Inflammatory macrophage treated with lipopolysaccharide for 1 hour (primary cell): Measurements from ENCODE around the gene RPUSD1.
"Not testable (repeated sequence)": the region's sequence is repeated elsewhere in the genome, so short reads cannot be mapped to it uniquely, and the experiment has no call there.

ENCODE experiments used
- DNase-seq, 2 donors: peaks; one replicate each; pipeline ENCODE4 v3.0.0-alpha.2; 2020 to 2022

The RPUSD1 gene, protein sequence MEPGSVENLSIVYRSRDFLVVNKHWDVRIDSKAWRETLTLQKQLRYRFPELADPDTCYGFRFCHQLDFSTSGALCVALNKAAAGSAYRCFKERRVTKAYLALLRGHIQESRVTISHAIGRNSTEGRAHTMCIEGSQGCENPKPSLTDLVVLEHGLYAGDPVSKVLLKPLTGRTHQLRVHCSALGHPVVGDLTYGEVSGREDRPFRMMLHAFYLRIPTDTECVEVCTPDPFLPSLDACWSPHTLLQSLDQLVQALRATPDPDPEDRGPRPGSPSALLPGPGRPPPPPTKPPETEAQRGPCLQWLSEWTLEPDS

DNA sequence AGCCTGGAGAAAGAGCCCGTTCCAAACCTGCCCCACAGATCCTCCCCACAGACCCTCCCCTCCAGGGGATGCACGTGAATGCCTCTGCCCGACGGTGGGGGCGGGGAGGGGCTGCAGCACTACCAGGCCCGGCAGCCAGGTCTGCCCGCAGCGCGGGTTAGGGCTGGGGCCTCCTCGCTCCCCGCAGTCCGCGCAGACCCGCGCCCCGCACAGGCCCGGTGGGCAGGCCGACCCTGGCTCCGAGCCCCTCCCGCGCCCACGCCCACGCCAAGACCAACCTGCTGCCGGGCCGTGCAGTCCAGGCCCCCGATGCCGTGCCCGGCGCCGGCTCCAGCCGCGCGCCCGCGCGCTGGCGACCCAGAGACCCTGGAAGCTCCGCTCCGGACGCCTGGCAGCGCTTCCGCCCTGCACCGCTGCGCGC is at the start of gene RPUSD1:
Gene RPUSD1 (minus strand): TSS at position 404 of the 421 bp plus-strand sequence. CDS start 644 bp downstream, outside the sequence.
- DNase-seq, result no peak

DNA sequence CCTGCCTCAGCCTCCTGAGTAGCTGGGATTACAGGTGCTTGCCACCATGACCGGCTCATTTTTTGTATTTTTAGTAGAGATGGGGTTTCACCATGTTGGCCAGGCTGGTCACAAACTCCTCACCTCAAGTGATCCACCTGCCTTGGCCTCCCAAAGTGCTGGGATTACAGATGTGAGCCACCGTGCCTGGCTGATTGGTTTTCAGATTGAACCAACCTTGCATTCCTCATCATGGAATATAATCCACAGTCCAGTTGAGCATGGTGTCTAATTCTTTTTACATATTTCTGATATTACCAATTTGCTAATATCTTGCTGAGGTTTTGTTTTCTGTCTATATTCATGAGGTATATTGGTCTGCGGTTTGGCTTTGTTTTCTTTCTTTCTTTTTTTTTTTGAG is 48.6 kb upstream of the RPUSD1 start:
- DNase-seq, result not testable (repeated sequence)

- DNase-seq, result no peak
Observed at GRCh38 chr16:836221-836620, 48.0 kb upstream of the RPUSD1 start.

DNA sequence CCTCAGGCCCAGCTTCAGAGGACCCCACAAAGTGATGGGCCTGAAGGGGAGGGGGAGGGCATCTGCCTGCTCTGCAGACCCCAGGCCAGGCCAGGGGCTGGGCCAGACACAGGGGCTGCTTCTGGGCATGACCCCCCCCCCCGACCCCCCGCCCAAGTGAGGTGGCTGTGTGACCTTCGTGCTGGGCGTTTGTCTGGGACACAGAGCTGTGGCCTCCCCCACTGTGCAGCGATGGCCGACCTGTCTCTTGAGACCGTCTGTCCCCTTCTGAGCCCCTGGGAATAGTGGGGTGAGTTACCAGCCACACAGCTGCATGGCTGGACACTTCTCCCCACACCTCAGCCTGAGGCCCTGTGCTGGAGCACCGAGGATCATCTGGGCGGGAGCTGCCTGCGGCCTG is 47.2 kb upstream of the RPUSD1 start:
- DNase-seq, result no peak

- no peak for DNase-seq
Observed at GRCh38 chr16:833411-833810, 45.2 kb upstream of the RPUSD1 start.

DNA sequence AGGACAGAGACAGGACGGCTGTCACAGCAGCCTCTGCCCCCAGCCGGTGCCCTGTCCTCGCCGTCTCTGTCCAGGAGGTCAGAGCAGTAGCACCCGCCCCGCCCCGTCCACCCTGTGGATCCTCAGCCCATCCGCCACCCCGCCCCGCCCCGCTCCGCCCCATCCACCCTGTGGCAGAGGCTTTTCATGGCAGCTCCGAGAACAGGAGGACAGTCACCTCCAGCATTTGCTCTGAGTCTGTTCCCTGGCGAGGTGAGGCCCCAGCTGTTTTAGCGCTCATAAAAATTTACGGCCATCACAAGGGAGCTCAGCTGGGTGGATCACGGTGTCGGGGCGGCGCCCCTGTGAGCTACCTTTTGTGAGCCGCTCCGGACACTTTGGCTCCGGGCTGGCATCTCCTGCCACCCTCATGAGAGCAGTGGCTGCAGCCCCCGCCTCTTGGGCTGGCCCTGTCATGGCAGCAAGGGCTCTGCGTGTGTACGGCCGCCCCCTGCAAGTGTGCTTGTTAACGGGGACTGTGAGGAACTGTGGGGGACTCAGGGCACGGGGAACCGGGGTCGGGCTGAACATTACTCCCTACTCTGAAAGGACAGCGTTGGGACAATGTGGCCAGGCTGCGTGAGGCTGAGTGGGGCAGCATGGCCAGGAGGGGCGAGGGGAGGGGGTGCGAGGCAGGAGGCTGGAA is 44.6 kb upstream of the RPUSD1 start:
- DNase-seq, result no peak

DNA sequence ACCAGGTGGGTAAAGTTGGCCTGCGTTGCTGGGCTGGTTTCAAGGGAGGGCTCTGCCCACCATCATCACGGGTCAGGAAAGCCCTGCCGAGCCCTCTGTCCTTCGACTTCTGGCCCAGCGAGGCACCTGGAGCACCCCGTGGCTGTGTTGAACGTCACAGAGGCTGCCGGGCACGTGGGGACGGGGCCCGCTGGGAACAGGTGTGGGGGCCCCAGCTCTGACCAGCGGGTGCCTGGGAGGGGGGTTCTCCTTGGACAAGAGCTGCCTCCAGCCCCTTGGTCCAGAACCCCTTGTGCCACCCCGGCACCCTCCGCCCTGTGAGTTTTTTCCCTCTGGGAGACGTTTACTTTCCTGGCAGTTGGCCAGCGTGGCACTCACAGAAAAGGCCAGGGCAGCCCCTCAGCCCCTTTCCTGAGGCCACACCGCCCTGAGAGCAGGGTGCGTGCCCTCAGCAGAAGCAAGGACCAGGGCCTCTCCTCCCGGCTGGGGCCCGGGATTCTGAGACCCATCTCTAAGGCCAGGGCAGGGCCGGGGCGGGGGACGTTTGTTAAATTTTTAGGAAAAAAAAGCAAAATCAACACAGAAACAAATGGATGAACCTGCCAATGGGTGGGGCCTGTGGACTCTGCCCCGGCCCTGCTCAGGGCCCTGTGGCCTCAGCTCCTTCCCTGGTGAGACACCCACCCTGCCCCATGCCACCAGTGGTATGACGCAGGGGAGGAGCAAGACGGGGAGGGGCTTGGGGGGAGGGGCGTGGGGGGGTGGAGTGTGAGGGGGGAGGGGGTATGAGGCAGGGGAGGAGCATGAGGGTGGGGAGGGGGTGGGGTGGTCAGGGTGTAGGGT is 43.6 kb upstream of the RPUSD1 start:
- no peak for DNase-seq

- no peak for DNase-seq
Observed at GRCh38 chr16:830871-831570, 42.8 kb upstream of the RPUSD1 start.

- no peak for DNase-seq
Observed at GRCh38 chr16:830107-830870, 42.1 kb upstream of the RPUSD1 start.

- DNase-seq, result no peak
Observed at GRCh38 chr16:828891-829290, 40.7 kb upstream of the RPUSD1 start.

DNA sequence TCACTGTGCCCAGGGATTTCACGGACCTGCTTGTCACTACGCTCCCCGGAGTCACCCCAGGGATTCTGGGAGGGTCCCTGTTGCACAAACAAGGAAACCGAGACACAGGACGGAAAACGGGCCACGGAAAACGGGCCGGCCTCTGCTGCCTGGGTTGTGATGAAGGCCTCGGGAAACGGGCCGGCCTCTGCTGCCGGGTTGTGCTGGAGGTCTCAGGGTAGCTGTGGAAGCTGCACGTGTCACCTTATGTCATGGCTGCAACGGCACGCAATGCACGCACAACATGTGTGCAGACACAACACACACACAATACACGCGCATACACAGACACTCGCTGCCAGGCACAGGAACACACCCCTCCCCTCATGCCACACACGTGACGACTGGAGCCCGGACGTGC is 39.3 kb upstream of the RPUSD1 start:
- DNase-seq, result no peak

DNA sequence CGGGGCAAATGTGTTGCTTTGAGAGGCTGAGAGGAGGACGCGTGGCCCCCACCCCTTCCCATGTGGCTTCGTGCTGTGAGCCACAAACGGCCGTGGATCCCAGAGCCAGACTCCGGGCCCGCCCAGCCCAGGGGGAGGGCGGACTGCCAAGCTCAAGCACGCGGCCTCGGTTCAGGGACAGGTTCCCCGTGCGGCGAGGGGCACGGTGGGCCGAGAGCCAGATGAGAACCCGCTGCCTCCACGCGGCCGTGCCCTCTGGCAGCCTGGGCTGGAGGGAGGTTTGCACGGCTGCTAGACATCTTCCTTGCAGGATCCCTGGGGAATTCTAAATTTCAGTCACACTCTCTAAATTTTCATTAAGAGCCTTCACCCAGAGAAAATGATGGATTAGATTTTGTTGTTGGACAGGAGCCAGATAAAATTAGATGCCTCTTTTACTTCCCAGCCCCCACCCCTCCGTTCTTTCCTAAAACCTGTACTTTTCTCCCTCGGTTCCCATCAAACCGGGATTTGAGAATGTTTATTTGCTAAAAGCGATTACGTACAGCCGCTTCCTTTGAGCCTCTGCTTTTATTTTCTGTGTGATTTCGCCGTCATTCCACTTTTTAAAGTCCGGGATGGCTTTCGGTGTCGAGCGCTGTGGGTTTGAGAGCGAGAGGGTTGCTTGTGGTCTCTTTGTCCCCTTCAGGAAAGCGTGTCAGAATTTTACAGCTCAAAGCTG is 37.3 kb upstream of the RPUSD1 start:
- DNase-seq, result no peak

GRCh38 chr16:824601-825000 is 36.4 kb upstream of the RPUSD1 start:
- no peak for DNase-seq

DNA sequence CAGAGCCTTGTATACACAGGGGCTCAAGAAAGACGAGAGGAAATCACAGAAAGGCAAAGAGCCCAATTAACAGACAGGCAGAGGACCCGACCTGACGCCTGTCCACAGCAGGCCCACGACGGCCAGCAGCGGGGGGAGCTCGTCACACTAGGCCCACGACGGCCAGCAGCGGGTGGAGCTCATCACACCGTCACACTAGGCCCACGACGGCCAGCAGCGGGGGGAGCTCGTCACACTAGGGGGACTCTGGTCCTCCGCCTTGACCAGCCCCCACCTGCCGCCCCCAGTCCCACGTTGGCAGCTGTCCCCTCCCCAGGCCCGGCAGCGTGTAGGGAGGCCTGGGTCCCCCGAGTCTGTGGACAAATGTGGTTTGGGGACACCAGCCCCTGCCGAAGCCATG is 36.0 kb upstream of the RPUSD1 start:
- DNase-seq, result no peak

DNA sequence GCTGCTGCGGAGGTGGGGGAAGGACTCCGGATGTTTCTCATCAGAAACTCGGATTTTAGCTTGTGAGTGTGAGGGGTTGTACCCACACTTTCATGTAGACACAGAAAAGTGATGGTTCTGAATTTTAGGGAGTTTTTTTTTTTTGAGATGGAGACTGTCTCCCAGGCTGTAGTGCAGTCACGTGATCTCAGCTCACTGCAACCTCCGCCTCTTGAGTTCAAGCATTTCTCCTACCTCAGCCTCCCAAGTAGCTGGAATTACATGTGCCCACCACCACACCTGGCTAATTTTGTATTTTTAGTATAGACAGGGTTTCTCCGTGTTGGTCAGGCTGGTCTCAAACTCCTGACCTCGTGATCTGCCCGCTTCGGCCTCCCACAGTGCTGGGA is 34.7 kb upstream of the RPUSD1 start:
- DNase-seq, result no peak

DNA sequence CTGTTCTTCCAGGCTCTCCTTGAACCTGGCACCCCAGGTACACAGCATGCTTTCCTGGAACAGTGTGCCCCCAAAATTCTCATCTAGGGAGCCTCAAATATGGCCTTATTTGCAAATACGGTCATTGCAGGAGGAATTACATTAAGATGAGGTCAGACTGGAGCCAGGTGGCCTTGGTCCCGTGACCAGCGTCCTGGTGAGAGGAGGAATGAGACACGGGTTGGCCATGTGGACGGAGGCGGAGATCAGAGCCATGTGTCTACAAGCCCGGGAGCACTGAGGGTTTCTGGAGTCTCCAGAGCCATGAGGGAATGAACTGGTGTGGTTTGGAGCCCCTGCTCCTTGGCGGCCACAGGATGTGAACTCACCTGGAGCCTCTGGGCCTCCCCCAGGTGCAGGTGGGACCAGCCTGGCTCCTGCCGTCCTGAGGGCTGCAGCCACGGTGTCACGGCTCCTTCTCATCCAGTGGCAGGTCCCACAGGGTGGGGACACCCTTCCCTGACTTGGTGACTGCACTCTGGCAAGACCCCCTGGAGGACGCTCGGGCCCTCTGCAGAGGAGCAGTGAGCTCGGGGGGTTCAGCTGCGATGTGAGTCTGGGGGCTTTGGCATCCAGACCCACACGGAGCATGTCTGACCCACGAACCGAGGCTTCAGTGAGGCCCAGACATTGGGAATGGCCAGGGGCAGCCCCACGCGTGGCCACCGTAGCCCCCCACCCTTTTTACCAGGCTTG is 34.2 kb upstream of the RPUSD1 start:
- DNase-seq, result no peak

DNA sequence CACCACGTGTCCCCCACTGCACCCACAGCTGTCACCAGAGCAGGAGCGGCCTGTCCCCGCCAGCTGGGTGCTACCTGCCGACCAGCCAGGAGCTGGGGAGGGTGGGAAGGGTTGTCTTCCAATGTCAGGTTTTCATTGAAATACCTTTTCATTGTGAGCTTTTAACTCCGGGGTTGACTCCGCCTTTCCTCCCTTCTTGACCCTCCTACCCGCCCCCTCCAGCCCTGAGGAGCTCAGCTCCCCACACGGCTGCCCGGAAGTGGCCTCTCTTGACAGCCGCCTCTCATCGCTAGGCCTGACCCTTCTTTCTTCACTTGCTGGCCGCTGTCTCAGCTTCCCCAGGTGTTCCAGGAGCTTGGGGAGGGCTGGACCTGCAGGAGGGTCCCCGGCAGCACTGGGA is 33.6 kb upstream of the RPUSD1 start:
- DNase-seq, result no peak

DNA sequence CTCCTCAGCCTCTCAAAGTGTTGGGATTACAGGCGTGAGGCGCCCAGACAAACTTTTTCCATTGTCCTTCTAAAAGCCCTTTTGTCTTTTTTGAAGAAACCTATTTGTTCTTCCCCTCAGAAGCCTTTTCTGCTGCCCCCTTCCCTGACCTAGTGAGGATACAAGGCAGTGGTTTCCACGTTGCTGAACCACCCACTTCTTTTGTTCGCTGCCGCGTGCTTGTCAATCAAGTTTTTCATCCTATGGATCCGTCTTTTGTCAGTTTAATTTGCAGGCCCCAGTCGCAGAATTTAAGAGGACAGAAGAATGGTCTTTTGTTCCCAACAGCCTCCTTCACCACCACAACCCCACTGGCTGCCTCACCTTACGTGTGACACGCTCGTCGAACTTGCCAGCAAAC is 32.6 kb upstream of the RPUSD1 start:
- DNase-seq, result no peak

DNA sequence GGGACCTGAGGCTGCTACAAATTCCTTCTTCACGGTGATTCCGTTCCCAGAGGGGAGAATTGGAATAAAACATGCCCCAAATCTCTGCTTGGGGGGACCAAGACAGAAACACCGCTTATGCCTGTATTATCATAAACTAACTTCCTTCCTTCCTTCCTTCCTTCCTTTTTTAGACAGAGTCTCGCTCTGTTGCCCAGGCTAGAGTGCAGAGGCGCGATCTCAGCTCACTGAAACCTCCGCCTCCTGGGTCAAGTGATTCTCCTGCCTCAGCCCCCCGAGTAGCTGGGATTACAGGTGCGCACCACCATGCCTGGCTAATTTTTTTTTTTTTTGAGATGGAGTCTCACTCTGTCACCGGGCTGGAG is 31.8 kb upstream of the RPUSD1 start:
- not testable (repeated sequence) for DNase-seq

DNA sequence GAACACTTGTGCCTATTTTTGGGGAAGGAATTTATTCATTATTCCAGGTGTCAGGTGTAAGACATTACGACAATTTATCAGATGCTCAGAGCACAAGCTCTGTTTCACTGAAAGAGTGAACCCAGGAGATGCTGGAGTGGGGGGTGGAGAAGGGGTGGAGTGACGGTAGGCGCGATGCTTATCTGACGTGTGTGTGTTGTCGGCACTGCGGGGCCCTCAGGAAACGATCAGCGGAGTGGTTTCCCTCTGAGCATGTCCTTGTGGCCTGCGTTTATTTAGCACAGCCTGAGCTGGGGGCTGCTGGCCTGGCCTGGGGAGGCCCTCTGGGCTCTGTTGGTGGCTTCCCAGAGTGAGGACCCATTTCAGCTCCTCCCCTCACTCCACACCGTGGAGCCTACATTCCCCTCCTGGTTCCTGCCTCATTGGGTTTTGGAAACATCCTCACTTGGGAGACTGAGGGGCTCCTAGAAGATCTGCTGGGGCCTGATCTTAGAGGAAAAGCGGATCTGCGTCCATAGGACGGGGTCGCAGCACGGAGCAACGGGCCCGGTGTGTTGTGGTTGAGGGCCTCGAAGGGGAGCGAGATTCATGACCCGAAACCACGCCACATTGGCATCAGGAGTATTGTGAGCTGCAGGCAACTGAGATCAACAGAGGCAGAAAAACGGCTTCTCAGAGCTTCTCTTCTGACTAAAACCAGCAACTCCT is 31.3 kb upstream of the RPUSD1 start:
- DNase-seq, result no peak
